Measurements from ENCODE around the gene RIC8B.
A peak's percentile ranks its signal among the peaks of the same experiment; 100 is the strongest.

RIC8B gene

DNA sequence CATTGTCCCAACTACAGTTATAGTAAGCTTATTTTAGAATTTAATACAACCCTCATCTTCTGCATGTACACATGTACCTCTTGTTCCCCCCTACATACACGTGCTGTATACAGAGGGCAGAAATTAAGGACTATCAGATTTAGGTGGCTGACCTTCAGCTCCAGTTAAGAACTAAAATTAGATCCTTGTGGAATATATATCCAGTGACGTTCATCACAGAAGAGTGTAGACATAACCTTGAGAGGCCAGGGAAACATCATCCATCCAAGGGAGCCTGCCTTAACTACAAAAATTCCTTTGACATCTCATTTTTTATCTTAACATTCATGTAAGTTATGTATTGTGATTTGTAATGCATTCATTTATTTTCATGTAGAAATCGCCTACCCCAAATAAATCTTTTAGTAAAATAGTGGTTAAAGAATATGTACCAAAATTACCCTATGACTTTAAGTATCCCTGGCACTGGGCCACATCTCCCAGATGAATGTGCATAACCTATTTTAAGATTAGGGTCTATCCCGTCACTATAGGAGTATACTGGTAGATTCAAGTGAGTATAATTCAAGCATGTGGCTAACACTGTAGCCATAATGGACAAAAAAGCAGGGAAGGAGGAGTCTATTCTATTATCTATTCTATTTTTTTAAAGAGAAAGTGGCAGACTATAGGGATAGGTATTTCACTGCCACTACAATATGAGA lies 27.5 kb downstream of the RIC8B start:
- no peak for DNase-seq

DNA sequence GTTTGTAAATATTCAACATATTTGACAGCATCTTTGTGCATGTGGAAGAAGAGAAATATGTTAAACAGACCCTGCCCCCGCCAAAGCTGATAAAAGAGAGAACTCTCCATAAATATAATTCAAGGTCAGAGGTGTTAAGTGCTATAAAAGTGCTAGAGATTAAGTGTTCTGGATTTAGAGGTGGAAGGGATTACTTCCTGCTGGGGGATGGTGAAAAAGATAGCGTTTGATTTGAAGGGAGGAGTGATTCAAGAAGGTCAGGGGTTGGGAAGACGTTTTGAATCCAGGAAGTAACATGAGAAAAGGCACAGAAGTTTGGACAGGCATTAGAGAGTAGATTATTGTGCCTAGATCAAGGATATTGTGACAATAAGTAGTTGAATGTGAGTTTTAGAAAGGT lies 30.2 kb downstream of the RIC8B start:
- no peak for DNase-seq

DNA sequence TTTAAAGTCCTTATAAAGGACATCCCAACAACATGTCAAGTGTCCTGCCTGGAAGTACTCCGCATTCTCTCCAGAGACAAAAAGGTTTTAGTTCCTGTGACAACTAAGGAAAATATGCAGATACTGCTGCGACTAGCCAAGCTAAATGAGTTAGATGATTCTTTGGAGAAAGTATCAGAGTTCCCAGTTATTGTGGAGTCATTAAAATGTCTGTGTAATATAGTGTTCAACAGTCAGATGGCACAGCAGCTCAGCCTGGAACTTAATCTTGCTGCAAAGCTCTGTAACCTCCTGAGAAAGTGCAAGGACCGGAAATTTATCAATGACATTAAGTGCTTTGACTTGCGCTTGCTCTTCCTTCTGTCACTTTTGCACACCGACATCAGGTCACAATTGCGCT lies 40.2 kb downstream of the RIC8B start:
- no peak for DNase-seq

DNA sequence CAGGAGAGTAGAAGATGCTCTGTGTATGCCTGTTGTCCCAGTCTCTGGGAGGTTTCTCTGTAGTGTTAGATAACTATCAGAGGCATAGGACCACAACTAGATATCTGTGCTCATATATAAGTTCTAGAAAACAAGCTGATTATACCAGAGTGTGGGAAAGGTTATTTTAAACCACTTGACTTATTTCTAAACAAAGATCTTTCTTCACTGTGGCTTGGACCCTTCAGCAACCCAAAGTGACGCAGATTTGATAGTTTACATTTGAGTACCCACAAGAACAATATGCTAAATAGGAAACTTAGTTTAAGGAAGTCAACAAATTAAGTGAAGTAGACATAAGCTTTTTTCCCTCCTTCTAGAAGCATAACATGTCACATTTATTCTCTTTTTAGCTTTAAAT lies 41.3 kb downstream of the RIC8B start:
- DNase-seq: no peak

DNA sequence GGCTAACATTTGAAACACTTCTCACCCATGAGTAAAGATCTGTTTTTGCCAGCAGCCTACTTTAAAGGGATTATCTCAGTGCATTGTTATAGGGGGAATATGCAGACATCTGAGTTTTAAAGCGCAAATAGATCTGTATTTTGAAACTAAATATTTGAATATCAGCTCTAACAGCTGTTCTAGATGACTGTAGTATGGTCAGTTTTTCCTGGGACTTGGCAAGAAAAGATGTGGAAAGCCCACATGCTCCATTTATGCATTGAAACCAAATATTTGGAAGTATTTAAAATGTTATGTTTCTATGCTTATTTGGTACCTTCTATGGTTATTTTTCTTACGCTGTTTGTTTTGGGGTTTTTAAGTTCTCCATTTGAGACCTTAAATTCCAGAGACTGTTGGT lies 41.7 kb downstream of the RIC8B start:
- DNase-seq: no peak

DNA sequence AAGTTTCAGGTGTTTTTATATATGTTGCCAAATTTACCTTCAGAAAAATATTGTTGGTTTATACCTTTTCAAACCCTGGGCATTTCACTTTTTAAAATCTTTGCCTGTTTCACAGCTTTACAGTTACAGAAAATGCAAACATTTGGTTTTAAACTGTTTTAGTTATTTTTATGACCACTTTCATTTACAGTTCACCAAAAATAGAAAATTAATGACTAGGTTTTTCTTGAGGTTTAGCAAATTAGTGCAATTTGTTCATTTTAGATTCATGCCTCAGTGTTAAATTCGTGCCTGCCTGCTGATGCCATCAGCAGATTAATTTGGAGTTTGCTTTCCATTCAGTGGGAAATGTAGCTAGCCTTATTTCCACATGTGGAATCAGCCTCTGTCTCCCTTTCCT lies 45.5 kb downstream of the RIC8B start:
- DNase-seq: no peak

DNA sequence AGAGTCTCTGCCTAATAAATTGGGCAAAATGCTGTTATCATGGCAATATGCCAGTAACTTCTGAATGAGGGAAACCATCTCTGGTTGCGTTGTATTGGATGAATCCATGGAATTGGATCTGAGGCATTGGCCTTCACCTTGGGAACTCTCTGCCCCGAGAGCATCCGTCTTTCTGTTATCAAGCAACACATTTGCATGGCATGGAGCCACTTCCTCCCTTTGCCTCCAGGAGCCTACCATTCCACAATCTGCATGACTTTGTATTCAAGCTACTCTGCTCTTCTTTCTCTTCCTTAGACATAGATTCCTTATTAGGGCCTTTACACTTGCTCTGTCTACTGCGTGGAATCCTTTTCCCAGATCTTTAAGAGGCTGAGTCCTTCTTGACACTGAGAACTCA lies 57.2 kb downstream of the RIC8B start:
- DNase-seq: no peak

DNA sequence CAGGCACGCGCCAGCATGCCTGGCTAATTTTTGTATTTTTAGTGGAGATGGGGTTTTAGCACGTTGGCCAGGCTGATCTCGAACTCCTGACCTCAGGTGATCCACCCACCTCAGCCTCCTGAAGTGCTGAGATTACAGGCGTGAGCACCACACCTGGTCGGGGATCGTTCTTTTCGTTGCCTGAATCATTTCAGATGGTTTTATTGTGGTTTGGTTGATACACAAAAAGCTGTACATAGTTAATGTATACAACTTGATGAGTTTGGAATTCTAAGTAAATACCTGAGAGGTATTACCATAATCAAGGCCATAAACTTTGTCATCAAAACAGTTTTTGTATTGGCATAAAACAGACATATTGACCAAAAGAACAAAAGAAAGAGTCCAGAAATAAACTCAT lies 63.3 kb downstream of the RIC8B start:
- no peak for DNase-seq

DNA sequence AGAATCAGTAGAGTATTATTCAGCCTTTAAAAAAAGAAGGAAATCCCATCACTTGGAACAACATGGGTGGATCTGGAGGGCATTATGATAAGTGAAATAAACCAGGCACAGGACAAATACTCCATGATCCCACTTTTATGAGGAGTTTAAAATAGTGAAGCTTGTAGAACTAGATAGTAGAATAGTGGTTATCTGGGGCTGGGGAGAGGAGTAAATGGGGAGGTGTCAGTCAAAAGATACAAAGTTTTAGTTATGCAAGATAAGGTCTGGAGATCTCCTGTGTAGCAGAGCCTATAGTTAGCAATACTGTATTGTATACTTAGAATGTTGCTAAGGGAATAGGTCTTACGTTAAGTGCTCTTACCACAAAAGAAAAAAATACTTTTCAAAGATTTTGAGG lies 64.9 kb downstream of the RIC8B start:
- no peak for DNase-seq

DNA sequence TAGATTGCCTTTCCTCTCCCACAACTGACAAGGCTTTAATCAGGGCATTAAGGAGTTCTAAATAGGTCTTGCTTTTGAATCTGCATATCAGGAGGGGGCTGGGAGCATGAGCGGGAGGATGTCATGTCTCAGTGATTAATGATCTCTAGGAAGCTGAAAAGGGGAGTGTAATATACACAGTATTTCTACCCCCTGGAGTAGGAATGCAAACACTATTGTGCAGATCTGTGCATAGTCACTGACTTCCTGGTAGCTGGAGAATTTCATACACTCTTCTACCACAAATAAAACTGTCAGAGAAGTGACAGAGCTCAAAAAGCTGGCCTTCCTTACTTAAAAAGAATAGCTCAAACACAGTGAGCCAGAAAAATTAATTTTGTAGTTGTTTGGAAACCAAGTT lies 65.8 kb downstream of the RIC8B start:
- DNase-seq: no peak

DNA sequence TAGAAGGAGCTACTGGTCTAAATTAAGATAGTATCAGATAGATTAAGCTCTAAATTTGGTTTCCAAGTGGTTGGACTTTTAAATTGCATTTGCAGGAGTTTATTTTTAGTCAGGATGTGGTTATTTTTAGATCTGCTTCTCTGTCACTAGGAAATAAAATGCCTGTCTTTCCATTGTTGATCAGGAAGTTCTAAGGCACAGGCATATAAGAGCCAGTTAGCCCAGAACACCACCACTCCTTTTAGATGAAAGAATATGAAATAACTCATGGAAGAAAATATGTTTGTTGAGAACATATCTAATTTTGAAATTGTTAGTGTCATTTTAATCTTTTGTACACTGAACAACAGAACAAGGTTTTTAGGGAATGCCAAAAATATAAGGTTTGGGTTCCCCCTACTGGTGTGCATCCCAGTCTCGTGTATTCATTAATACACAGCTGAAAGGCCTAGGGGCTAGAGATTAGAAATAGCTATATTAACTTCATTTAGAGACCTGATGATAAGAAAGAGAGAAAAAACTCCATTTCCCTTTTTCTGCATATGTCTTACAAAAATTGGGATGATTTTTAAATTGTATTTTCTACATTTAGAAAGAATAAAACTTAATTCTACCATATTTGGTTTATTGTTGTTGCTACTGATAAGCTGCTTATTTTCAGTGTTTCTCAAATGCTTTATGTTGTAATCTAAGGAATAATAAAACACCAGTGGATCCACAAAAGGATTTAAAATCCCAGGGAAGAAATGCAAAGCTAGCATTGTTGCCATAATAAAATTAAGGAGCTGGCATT lies 67.2 kb downstream of the RIC8B start:
- DNase-seq: peak; percentile 19 to 24

DNA sequence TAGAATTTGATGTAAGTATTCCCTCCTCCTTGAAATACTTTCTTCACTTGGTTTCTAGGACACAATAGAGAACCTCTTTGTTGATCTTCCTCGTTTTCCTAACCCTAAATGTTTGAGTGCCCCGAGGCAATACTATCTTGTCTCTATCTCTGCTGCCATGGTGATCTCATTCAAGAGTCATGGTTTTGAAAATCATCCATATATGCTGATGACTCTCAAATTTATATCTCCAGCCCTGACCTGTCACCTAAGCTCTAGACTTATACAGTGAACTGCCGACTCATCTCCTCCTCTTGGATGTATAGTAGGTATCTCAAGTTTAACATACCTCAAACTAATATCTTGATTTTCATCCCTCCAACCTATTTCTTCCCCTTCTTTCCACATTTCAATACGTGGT lies 71.4 kb downstream of the RIC8B start:
- no peak for DNase-seq

DNA sequence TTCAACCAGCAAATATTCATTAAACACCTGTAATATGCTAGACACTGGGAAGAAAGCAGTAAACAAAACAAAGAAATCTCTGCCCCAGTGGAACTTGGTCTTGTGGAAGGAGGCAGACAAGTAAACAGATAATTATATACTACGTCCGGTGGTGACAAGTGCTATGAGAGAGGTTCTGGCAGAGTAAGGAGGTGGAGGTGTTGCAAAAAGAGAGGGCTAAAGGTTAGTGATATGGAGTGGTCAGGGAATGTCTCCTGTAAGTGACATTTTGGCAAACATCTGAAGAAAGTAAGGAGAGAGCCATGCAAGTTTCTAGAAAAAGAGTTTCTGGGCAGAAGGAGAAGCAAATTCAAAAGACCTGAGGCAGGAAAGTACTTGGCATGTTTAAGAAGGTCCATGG lies 73.4 kb downstream of the RIC8B start:
- no peak for DNase-seq

DNA sequence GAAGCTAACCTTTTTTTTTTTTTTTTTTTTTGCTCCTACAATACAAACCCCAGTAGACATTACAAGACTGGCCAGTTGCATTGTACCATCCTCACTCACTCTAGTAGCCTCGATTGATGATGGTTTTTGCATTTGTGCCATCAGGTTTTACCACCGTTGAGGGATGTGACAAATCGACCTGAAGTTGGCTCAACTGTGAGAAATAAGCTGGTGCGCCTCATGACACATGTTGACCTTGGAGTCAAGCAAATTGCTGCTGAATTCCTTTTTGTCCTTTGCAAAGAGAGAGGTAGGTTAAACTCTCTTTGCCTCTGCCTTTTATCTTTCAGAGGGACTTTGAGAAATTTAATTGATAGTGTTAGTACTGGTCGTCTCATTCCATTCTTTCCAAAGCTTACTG lies 76.8 kb downstream of the RIC8B start:
- DNase-seq: no peak

DNA sequence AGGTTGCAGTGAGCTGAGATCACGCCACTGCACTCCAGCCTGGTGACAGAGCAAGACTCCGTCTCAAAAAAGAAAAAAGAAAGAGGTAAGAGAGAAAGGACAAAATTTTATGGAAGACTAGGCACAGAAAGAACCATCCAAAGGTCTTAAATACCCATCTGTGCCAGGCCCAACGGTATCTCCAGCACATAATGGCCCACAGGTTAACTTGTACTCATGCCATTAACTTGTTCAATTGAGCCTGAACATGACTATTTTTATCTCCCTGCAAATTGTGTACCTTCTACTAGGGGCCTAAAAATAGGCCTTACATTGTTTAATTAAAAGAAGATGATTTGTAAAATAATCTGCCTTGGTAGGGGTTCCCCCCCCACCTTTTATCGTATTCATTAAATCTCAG lies 80.2 kb downstream of the RIC8B start:
- no peak for DNase-seq

DNA sequence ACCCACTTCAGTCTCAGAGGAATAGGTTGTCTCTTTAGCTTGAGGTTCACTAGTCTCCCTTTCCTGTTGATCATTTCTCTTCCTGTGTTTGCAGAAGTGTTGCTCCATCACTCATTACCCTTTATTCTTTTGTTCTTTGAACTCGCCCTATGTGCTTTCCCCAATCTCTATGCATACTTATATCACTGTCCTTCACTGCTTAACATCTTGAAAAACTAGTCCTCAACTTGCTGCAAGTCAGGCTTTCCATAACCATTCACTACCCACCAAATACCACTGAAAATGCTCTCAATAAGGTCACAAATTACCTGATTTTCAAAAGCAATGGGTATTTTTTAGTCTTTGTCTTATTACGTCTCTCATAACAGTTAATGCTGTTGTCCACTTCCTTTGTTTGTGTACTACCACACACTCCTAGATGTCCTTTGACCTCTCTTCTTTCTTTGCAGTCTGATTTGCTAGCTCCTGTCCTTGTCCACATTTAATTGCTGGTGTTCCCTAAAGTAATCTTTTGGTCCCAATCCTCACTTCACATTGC lies 80.8 kb downstream of the RIC8B start:
- no peak for DNase-seq

DNA sequence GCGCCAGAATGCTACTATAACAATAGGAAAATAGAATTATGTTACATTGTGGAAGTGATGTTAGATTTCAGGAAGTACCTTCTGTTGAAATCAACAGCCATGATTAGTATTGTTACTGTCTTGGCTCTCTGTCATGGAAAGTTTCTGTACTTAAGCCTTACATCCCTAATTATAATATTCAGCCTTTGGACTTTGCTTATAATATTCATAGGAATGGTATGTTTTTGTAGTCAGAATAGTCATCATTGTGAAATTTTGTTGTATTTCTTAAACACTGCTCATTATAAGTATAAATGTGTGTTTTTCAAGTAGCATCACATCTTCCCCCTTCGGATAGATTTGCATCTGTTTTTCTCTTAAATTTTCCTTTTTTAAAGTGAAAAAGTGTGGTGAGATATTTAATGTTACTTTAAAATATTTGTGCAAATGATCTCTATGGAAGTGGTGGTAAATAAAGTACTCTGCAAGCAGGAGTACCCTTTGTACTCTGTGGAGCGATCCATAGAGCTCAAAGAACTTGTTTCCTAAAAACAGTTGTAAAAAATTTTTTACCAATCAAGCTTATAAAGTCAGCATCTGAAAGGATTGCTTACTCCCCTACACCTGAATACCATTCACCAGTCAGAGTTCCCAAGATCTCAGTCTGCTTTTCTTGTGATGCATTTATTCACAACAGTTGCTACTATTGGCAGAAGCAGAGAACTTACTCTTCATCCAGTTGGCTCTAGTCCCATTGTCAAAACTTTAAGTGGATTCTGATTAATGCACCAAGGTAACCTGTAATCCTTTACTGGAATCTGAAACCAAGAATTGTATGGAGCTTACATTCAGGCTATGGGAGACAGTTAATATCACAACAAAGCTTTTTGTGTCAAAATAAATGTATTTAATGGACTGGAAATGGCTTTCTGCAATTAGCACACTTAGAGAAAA lies 87.8 kb downstream of the RIC8B start:
- DNase-seq: no peak

DNA sequence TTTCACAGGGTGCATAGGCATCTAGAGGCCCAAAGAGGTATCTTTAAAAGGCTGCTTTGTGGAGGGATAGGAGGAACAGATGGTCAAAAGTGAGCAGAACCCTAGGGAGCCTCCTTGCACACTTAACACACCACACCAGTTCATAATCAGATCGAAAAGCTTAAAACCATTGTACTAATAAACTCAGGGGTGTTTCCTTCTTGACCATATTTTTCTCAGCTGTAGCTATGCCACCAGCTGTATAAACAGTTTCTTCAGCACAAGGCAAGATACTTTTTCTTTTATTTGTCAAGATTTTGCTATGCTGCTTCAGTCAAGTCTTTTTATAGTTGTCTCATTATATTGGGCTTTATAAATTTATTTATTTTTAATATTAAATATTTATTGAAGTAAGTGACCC lies 88.7 kb downstream of the RIC8B start:
- DNase-seq: no peak

DNA sequence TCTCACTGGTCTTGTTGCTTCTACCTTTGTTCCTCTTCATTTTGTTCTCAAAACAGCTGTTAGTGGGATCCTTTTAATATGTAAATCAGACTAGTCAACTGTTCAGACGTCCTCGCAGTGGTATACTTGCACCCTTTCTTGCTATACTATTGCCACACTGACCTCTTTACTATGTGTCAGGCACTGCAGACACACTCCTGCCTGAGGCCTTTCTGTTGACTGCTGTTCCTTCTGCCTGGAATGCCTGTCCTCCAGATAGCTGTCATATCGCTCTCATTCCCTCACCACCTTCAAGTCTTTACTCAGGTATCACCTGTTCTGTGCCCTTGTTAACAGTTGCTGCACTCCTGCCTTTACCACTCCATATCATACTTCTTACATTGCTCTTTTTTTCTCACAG lies 91.2 kb downstream of the RIC8B start:
- no peak for DNase-seq

DNA sequence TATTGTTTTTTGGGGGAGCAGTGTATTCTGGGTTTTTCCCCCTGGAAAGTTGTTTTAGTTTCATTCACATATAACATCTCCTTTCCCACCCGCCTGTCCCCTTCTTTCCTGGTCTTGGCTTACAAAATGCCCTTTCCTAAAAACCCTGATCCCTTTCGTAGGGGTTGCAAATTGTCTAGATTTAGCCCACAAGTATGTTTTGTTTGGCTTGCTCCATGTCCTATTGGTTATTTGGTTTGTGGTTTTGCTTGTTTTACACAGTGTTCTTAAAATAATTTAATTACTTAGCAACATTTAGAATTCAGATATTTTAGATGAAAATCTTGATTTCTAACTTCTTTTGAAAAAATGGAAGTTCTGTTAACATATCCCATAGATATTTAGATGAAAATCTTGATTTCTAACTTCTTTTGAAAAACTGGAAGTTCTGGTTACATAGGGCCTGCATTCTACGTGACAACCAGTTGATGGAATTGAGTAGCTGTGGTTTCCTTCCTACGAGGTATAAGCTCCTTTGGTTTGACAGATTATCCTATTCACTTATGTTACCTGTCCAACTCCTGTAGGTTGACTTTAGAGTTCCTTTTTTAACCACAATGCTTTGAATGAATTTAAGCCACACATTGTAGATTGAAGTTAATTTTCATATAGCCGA lies 92.1 kb downstream of the RIC8B start:
- no peak for DNase-seq

DNA sequence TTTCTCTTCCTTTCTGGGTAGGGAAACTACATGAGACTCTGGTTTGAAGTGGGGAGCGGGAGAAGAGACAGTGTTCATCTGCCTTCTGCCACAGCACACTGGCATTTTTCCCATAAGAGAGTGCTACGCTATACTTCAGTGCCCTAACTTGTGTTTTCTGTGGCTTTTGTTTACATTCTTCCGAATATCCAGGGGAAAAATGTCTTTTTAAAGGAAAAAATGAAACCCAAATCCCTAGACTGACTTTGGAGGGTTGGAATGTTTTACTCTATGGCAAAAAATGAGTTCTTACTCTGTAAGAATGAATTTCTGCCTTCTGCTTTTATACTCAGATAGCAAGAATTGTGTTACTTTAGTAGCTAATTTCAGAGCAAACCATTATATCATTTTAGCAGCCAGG lies 93.2 kb downstream of the RIC8B start:
- DNase-seq: no peak

DNA sequence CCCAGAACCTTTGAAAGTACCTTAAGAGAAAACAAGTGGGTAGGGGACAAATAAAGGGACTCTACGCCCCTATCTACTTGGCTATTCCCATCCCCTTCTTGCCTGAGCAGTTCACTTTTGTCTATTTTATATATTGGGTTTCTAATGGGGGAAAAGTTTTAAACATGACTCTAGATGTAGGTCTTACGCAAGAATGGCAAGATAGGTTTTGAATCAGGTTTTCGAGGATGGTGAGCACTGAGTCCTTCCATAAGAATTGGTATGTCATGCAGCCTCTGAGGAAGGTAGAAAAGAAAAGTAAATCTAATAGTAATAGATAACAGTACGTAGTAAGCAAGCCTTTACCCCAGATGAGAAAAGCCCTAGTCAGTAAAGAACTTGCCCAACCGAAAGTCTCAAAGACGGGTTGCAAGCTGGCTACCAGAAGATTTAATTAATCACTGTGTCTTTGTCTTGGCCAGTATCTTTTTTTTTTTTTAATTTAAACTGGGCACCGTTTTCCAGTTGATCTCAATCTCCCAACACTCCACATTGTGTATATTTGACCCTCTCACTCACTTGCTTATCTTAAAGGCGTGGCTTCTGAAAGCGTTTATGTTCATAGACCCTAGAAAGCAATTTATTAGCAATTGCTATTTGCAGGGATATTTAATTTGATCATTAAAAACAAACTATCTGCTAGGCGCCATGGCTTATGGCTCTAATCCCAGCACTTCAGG lies 94.7 kb downstream of the RIC8B start:
- no peak for DNase-seq
